GM19468 (cell line): ENCODE data around the gene LRTM2.

Experiments used
- ATAC-seq: cut with Tn5 transposase; IDR thresholded peaks from one replicate; pipeline ENCODE4 v1.9.1; 2021; ENCODE audit warnings: mild to moderate bottlenecking, moderate library complexity, moderate number of reproducible peaks; ENCODE audit not compliant: unreplicated experiment; ENCODE audit errors: extremely low read depth

LRTM2 gene

DNA sequence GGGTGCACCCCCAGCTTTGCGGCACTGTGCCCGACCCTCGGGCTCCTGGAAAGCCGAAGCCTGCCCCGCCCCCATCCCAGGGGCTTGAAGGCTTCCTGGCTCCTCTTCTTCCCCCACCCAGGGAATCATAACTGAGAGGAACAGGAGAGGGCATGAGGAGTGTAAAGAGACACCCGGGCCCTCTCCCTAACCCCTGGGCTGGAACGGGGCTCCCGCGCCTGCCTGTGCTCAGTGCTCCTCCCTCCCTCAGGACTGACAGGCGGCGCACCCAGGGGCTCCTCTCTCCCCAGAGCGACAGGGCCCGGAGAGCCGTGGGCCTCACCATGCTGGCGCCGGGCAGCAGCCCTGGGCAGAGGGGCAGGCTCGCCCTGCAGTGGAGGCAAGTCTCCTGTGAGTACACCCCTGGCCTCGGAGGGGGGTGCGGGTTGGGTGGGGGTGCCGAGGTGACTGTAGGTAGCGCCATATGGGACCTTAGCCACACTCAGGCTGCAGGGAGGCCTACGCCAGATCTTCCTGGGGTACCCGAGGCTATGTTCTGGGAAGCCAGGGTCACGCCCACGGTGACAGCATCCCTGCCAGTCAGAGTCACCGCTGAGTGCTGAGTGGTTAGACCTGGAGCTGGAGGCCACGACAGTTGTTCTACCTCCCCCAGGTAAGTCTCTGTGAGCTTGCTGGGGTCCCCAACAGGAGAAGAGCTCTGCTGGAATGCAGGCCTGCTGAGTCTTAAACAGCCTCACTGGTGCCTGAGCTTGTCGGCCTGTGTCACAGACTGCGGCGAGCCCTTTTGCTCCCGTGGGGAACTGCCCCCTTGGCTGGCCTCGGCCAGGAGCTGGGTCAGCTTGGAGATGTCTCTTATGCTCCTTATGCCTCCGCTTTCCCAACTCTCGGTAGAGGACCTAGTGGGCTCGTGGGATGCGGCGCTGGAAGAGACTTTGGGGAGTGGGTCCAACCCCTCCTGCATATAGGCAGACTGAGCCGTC, 7.8 kb downstream of the LRTM2 start:
- ATAC-seq: no peak

DNA sequence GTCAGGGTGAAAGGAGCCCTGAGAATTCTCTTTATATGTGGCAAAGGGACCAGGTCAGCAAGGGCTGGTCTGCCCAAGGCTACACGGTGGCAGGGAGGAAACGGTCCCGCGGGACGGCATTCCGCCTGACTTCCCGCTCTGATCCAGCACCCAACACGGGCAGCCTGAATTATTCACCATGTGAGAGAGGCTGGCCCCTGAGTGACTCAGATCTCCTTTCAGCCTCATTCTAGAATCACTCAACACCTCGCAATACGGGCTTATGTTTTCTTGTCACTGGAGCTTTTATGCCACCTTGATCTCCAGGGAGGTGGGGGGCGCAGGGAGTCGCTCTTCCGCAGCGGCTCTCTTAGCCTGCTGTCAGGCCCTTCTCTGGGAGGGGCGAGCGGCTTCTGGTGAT, 8.5 kb downstream of the LRTM2 start:
- ATAC-seq: no peak

- no peak for ATAC-seq
Observed at GRCh38 chr12:1829306-1829900, 9.0 kb downstream of the LRTM2 start.

- no peak for ATAC-seq
Observed at GRCh38 chr12:1830401-1830845, 10.1 kb downstream of the LRTM2 start.

- no peak for ATAC-seq
Observed at GRCh38 chr12:1830981-1831963, 10.9 kb downstream of the LRTM2 start.

- ATAC-seq: no peak
Observed at GRCh38 chr12:1832801-1833595, 12.6 kb downstream of the LRTM2 start.

DNA sequence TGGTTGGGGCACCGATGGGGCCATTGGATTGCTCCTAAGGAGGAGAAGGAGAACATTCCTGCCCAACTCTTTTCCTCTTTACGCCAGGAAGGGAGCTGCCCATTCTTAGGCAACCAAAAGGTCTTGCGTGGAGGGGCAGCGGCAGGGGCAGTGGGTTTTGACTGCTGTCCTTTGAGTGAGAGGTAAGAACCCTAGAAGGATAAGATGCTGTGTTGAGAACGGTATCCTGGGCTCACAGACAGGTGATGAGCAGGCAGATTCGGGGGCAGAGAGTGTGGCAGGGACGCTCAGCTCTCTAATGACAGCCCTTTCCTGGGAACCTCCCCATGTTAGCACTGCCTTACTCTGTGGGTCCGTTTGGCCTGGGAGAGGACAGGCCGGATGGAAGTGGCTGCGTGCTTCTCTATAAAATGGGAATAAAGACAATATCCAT, 13.2 kb downstream of the LRTM2 start:
- no peak for ATAC-seq

DNA sequence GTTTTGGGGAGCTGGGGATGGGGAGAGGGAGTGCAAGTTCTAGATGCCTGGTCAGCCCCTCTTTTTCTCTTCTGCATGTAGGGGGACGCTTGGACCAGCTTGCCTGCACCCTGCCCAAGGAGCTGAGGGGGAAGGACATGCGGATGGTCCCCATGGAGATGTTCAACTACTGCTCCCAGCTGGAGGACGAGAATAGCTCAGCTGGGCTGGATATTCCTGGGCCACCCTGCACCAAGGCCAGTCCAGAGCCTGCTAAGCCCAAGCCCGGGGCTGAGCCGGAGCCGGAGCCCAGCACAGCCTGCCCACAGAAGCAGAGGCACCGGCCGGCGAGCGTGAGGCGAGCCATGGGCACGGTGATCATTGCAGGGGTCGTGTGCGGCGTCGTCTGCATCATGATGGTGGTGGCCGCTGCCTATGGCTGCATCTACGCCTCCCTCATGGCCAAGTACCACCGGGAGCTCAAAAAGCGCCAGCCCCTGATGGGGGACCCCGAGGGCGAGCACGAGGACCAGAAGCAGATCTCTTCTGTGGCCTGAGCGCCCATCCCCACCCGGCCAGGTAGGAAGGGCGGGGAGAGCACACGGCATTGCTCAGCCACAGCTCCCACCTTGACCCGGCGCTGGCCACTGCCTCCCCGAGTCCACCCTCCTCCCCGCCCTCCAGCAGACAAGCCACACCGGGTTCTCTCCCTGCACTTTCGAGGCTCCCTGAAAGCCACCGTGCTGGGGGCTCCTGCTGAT, 14.0 kb downstream of the LRTM2 start:
- no peak for ATAC-seq

DNA sequence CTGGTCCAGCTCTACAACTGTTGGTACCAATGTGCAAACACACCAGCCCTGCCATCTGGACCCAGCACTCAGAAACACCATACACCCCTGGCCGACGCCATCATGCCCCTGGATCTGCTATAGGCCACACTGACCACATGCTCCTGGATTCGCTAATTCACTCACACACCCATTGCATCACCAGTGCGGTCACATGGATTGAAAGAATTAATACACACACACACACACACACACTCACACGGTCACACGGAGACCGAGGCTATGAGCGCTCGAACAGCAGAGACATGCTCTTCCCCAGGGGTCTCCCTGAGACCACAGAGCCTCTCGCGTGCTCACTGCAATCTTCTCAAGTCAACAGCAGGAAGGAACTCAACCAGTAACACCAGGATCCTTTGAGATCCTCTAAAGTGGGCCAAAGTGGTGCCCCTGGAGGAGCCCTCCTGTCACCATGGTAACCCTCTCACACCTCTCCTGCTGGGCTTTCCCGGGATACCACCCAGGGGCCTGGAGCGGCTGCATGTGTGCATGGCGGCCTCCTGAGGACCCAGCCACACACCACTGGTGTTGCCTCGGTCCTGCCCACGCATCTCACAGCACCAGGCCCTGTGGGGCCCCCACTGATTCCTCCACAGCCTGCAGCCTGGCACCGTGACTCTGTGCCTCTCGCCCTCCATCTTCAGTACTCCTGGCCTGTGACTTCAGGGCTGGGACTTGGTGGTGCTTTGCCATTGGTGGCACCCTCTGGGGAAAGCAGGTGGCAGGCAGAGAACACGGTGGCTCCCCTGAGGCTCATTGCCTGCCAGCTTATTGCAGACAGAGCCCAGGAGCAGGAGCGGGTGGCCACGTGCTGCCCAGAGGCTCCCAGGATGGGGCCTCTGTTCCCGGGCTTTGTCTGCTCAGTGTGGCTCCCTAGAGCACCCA, 15.1 kb downstream of the LRTM2 start:
- no peak for ATAC-seq

DNA sequence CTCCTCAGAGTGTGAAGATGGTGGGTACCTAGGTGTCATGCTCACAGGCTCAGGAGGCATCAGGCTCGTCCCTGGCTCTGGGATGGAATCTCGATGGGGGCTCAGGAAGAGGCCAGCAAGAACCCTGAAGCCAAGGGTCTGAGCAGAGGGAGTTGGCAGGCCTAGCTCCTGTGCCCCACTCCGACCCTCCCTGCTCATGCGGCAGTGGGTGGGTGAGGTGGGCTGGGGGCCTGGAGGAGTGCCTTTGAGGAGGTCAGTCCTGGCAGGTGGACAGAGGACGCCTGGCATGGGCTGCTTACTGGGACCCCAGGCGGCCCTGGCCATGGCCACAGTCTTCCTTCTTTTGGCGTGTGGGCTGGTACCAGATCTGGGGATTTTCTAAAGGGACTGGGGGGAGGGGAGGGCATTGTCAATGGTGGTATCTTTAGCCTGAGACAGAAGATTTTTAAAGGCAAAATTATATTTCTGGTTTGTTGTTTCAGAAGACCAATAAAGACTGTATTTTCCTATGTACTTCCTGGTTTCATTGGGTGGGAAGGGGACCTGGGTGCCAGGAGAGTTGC, 16.0 kb downstream of the LRTM2 start:
- ATAC-seq: no peak

DNA sequence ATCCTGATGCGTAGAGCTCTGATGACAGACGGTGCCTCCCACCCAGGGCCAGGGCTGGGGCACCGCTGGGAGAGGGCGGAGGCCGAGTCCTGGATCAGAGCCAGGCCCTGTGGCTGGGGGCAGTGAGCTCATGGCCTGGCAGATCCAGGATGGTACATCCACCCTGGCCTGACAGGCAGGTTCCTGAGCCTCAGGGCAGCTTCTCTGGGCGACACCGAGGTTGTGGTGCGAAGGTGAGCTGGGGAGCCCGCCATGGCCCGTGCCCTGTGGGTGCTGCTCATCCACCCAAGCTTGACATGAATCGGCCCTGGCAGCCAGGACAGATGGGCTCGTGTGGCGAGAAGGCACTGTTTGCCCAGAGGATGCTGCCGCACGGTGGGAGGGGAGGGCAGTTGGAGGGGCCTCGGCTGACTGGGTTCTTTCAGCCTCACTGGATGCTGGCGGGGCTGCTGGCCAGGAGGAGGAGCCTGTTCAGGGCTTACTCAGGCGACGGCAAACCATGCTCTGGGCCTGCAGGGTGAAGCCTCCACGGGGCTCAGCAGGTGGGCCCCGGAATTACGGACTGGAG, 16.6 kb downstream of the LRTM2 start:
- no peak for ATAC-seq

DNA sequence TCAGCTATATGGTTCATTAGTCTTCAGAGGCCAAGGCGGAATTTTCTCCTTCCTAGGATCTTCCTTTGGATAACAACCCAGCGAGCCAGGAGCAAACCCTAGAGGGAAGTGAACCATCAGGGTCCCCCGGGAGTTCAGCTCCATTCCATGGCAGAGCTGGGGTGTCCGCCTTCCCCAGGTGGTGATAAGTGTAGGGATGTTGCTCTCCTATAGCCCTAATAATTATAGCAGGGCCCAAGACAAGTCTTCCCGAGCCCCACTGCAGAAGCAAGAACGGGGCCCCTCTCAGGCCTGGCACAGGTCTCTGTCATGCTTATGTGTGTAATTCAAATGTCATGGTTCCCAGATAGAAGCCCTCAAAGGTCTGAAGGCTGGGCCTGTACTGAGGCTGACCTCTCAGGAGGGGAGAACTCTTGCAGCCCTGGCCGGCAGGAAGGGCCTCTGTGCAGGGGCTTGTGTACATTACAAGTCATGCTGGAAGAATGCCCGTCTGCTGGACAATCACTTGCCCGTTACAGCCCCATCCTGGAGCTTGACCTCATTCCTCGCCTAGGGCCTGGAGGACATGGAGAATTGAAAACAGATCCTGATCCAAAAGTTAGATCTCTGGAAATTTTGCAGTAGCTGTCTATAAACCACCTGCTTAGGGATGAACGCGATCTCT, 17.3 kb downstream of the LRTM2 start:
- no peak for ATAC-seq

DNA sequence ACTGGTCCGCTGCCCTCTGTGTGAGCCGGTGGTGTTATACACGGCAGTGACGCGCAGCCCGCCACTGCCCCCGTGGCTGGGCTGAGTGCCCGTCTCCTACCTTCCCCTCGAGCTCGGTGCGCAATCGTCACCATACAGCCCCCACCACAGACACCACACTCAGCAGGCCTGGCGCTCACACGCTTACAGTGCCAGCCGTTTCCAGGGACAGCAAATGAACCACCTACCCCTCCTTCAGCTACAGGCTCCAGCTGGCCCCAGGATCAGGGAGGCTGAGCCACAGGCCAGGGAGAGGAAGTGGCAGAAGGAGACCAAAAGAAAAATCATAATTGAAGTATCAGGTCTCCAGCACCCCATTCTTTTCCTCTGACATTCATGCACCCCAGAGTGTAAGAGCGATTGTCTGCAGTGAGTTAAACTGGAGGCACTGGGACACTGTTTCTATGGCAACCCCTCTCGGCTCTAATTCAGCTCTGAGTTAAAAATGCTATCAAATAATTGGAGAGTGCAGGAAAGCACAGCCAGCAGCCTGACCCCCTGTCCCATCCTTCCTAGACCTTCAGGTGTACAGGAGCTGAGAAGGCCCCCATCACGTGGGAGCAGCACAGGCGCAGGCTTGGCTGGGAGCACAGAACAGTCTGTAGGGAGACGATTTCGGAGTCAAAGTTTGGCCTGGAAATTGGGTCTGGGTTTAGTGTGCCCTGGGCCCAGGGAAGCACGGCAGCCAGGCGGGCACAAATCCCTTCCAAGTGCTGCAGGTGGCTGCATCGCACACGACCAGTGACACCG, 18.0 kb downstream of the LRTM2 start:
- no peak for ATAC-seq

GRCh38 chr12:1838994-1839365, 18.6 kb downstream of the LRTM2 start:
- no peak for ATAC-seq

DNA sequence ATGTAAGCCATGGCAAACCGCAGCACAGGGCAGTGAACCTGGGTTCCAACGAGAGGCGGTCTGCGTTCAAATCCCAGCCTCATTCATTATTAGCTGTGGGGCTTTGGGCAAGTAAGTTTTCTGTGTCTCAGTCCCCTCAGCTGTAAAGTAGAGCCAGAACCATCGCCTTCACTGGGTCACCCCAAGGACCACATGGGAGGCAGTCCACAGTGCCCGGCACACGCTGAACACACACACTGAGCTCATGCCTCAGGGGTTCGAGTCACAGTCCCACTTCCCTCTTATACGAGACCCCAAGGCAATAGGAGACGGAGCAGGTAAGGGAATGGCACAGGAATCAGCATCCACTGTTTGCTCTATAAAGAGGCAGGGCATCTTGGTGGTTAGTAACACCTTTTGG, 19.1 kb downstream of the LRTM2 start:
- no peak for ATAC-seq
